ENCODE results near the gene KNTC1. TPM values are rescaled to one million over a fixed set of nuclear protein-coding genes. Genes with fewer than 3 reads are reported as not detected.
"Not testable (repeated sequence)": the region's sequence is repeated elsewhere in the genome, so short reads cannot be mapped to it uniquely, and the experiment has no call there.

Gene KNTC1
- total RNA-seq, 1 donor from 2014 or later = 8.4 TPM

GRCh38 chr12:122651520-122652224, 124.6 kb downstream of the KNTC1 start:
- intact Hi-C loops (cut with DNase I) = no loop called here

GRCh38 chr12:122653291-122653690, 126.2 kb downstream of the KNTC1 start:
- H3K36me3 ChIP-seq; H3K27me3 ChIP-seq; H3K9me3 ChIP-seq; DNase-seq; intact Hi-C loops (cut with DNase I); H3K4me3 ChIP-seq; H3K27ac ChIP-seq; H3K4me1 ChIP-seq; ATAC-seq: not testable (repeated sequence)

More at GRCh38 chr12:122651520-122652224, 124.6 kb downstream of the KNTC1 start:
- Histone ChIP-seq H3K4me1 (no peaks in the 10 kb centered on the region), H3K36me3 (no peaks in the 10 kb centered on the region), H3K27ac (no peak overlapping the region), H3K27me3 (no peaks in the 10 kb centered on the region), H3K4me3 (no peak overlapping the region), H3K9me3 (no peaks in the 10 kb centered on the region)
- no peak for TF ChIP-seq CTCF (IDR thresholded peaks at IDR 0.05)
- ATAC-seq (no peak), DNase-seq (no peak)

GRCh38 chr12:122656298-122656697, 129.2 kb downstream of the KNTC1 start:
- ATAC-seq (no peak), DNase-seq (no peak)
- Histone ChIP-seq H3K4me1 (no peaks in the 10 kb centered on the region), H3K9me3 (no peaks in the 10 kb centered on the region), H3K27ac (no peak overlapping the region), H3K36me3 (no peaks in the 10 kb centered on the region), H3K4me3 (no peak overlapping the region), H3K27me3 (no peaks in the 10 kb centered on the region)
- intact Hi-C loops (cut with DNase I) = no loop called here
- TF ChIP-seq CTCF (IDR thresholded peaks at IDR 0.05) = no peak

GRCh38 chr12:122659579-122659978, 132.5 kb downstream of the KNTC1 start:
- H3K4me1 ChIP-seq = no peaks in the 10 kb centered on the region
- ATAC-seq (peak; percentile 61), DNase-seq (no peak)
- no peak for TF ChIP-seq CTCF (IDR thresholded peaks at IDR 0.05)
- H3K27me3 ChIP-seq = no peaks in the 10 kb centered on the region
- H3K36me3 ChIP-seq = no peaks in the 10 kb centered on the region
- no peaks in the 10 kb centered on the region for H3K9me3 ChIP-seq
- intact Hi-C loops (cut with DNase I) = no loop called here
- no peak overlapping the region for H3K4me3 ChIP-seq
- no peak overlapping the region for H3K27ac ChIP-seq

GRCh38 chr12:122661246-122661645, 134.2 kb downstream of the KNTC1 start:
- no peak overlapping the region for H3K27ac ChIP-seq
- no peak for TF ChIP-seq CTCF (IDR thresholded peaks at IDR 0.05)
- H3K4me3 ChIP-seq = no peak overlapping the region
- H3K36me3 ChIP-seq = no peaks in the 10 kb centered on the region
- no peaks in the 10 kb centered on the region for H3K9me3 ChIP-seq
- intact Hi-C loops (cut with DNase I) = no loop called here
- no peak for DNase-seq
- no peaks in the 10 kb centered on the region for H3K4me1 ChIP-seq
- no peaks in the 10 kb centered on the region for H3K27me3 ChIP-seq
- no peak for ATAC-seq

GRCh38 chr12:122661938-122662337, 134.9 kb downstream of the KNTC1 start:
- Histone ChIP-seq H3K36me3 (no peaks in the 10 kb centered on the region), H3K27me3 (no peaks in the 10 kb centered on the region), H3K4me3 (no peak overlapping the region), H3K27ac (no peak overlapping the region), H3K4me1 (no peaks in the 10 kb centered on the region), H3K9me3 (no peaks in the 10 kb centered on the region)
- no peak for DNase-seq
- ATAC-seq = no peak
- intact Hi-C loops (cut with DNase I) = no loop called here
- TF ChIP-seq CTCF (IDR thresholded peaks at IDR 0.05) = no peak
